ENCODE data around the gene LYZL6. TPM values are rescaled to one million over a fixed set of nuclear protein-coding genes. Genes with fewer than 3 reads are reported as not detected.

The LYZL6 gene
- total RNA-seq, 1 donor from 2014 or later = not detected

- no peak for TF ChIP-seq CTCF (conservative IDR thresholded peaks at IDR 0.05; ENCODE audit: low read depth, low read length)
- DNase-seq (ENCODE audit: low read depth) = no peak
These were observed 31.1 kb downstream of the LYZL6 start for GRCh38 chr17:35912339-35912912.

GRCh38 chr17:35909408-35909807 is 34.1 kb downstream of the LYZL6 start:
- no peak for DNase-seq (ENCODE audit: low read depth)
- TF ChIP-seq CTCF (conservative IDR thresholded peaks at IDR 0.05; ENCODE audit: low read depth, low read length) = no peak
- no peak overlapping the region for H3K4me3 ChIP-seq (ENCODE audit: low read depth, low read length)

More at GRCh38 chr17:35912339-35912912, 31.1 kb downstream of the LYZL6 start:
- no peak overlapping the region for H3K4me3 ChIP-seq (ENCODE audit: low read depth, low read length)

GRCh38 chr17:35907691-35908090 is 35.8 kb downstream of the LYZL6 start:
- TF ChIP-seq CTCF (conservative IDR thresholded peaks at IDR 0.05; ENCODE audit: low read depth, low read length) = no peak
- no peak overlapping the region for H3K4me3 ChIP-seq (ENCODE audit: low read depth, low read length)

GRCh38 chr17:35906926-35907637 is 36.4 kb downstream of the LYZL6 start:
- TF ChIP-seq CTCF (conservative IDR thresholded peaks at IDR 0.05; ENCODE audit: low read depth, low read length) = no peak
- no peak for DNase-seq (ENCODE audit: low read depth)
- no peak overlapping the region for H3K4me3 ChIP-seq (ENCODE audit: low read depth, low read length)

More at GRCh38 chr17:35907691-35908090, 35.8 kb downstream of the LYZL6 start:
- DNase-seq (ENCODE audit: low read depth) = no peak

- no peak for TF ChIP-seq CTCF (conservative IDR thresholded peaks at IDR 0.05; ENCODE audit: low read depth, low read length)
- H3K4me3 ChIP-seq (ENCODE audit: low read depth, low read length) = no peak overlapping the region
- DNase-seq (ENCODE audit: low read depth) = no peak
These were observed 37.2 kb downstream of the LYZL6 start for GRCh38 chr17:35906191-35906925.

- H3K4me3 ChIP-seq (ENCODE audit: low read depth, low read length) = no peak overlapping the region
- no peak for DNase-seq (ENCODE audit: low read depth)
- TF ChIP-seq CTCF (conservative IDR thresholded peaks at IDR 0.05; ENCODE audit: low read depth, low read length) = no peak
These were observed 40.1 kb downstream of the LYZL6 start for GRCh38 chr17:35903451-35903850.

Data from epithelial cell of proximal tubule (primary cell).